Astrocyte of the spinal cord (primary cell): Measurements from ENCODE around the gene CDCA7L.
A peak's percentile ranks its signal among the peaks of the same experiment; 100 is the strongest.

ENCODE experiments used
- DNase-seq: peaks from one replicate; pipeline ENCODE4 v3.0.0; 2011; ENCODE audit warnings: low read depth, low spot score
- H3K4me3 ChIP-seq: 2 replicates; pipeline ENCODE4 v1.5.1; 2011; ENCODE audit warnings: low read depth, mild to moderate bottlenecking, low read length, moderate library complexity
- CTCF ChIP-seq: IDR thresholded peaks from 2 replicates; pipeline ENCODE4 v1.5.1; 2012; ENCODE audit warnings: low read depth, mild to moderate bottlenecking, low read length, inconsistent platforms
- in situ Hi-C: cut with HindIII; loops from 2 replicates; pipeline ENCODE4 v1.10.0; 2017; ENCODE audit warnings: low sequenced_read_pairs

The CDCA7L gene

GRCh38 chr7:21903020-21903786 lies 42.5 kb downstream of the CDCA7L start:
- DNase-seq: no peak
- in situ Hi-C loops: no loop called here
- no peak overlapping the region for H3K4me3 ChIP-seq
- no peak for TF ChIP-seq CTCF

DNA sequence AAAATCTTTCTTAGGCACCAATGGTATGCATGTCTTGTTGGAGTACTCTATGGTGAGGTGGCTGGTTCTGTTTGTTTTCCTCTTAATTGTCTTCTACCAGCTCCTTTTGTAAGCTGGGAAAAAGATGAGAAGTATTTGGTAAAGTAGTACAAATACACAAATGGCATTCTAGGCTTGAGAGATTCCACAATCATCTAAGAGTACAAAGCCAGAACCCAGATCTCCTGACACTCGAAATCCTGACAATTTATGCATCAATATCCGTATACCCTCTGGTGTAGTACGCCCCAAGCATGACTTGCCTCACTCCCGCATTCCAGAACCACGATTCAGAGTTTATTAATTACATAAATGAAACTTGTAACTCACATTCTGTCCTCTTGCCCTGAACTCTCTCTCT lies 43.5 kb downstream of the CDCA7L start:
- in situ Hi-C loops: no loop called here
- DNase-seq: peak; percentile 25
- H3K4me3 ChIP-seq: no peak overlapping the region
- TF ChIP-seq CTCF: no peak

GRCh38 chr7:21898265-21898930 lies 47.3 kb downstream of the CDCA7L start:
- no peak for DNase-seq
- in situ Hi-C loops: no loop called here
- H3K4me3 ChIP-seq: no peak overlapping the region
- TF ChIP-seq CTCF: no peak

- no peak overlapping the region for H3K4me3 ChIP-seq
- TF ChIP-seq CTCF: no peak
- no peak for DNase-seq
- in situ Hi-C loops: no loop called here
Observed at GRCh38 chr7:21893401-21893800, 52.3 kb downstream of the CDCA7L start.

GRCh38 chr7:21891291-21891690 lies 54.4 kb downstream of the CDCA7L start:
- no peak for DNase-seq
- in situ Hi-C loops: no loop called here
- no peak overlapping the region for H3K4me3 ChIP-seq
- no peak for TF ChIP-seq CTCF

- no peak for TF ChIP-seq CTCF
- in situ Hi-C loops: no loop called here
- H3K4me3 ChIP-seq: no peak overlapping the region
- DNase-seq: no peak
Observed at GRCh38 chr7:21887779-21888178, 57.9 kb downstream of the CDCA7L start.
